ENCODE data around the gene NUTM1. TPM values are rescaled to one million over a fixed set of nuclear protein-coding genes. Genes with fewer than 3 reads are reported as not detected.

Gene NUTM1
- polyA plus RNA-seq, 1 of the 3 experiments (the other 2 are of a cell fraction): not detected

DNA sequence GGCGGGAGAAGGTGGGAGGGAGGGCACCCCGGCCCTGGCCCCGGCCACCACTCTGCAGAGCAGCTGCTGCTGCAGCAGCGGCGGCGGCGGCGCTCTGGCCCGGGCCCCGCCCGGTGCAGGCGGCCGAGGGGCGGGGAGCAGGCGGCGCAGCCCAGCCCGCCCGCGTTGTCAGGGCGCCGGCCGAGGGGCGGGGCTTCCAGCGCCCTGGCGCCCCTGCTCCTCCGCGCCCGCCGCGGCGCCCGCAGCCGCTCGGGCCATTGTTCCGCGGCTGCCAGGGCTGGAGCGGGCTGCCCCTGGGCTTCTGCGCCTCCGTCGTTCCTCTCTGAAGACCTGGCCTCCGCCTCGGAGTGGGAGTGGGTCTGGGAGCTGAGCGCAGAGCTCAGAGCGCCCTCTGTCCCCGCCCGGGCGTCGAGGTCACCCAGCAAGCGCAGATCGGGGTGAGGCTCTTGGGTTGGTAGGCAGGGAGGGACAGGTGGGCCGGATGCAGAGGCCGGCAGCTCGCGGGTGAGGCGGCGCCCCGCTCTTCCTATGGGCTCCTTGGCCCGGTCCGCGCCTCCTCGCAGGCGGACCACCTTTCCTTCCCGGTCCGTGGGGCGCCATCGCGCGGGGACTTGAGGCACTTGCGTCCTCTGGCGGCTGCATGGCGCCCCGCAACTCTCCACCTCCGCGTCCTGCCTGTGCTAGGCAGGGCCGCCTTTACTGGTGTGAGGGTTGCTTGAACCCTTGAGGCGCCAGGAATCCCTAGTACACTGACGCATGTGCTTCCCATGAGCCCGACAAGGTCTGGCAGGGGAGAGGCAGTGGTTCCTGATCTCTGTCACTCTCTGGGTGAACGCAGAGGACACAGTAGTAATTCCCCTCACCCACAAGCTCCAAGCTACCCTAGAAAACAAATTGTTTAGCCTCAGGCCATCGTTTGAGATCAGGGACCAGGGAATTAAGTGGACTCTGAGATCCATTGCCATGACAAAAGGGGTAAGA, 24.3 kb downstream of the NUTM1 start, which contains the start of gene LPCAT4:
Gene LPCAT4, minus strand, starts transcription at position 96 of the 981 bp plus-strand sequence. CDS start 96 bp downstream, outside the sequence.
- under 1% methylated on average over 16 of the region's 80 CpGs for WGBS (ENCODE audit: low lambda C conversion rate)
- Histone ChIP-seq H4K20me1 (ENCODE audit: insufficient read depth) (peaks cover 13% of the 10 kb centered on the region), H3K4me3 (ENCODE audit: low read depth in 2 of 2, low read length in 1 of 2) (peak within 1 kb of the TSS; percentile 74 to 99), H3K36me3 (replicated peaks in 1 of 2; ENCODE audit: control insufficient read depth in 1 of 2, insufficient read depth in 2 of 2, low read length in 1 of 2) (peaks cover 7 to 17% of the 10 kb centered on the region in 2 experiments), H3K4me2 (peak within 1 kb of the TSS; percentile 99), H3K9ac (peak within 1 kb of the TSS; percentile 86), H3K9me3 (no peaks in the 10 kb centered on the region), H3K4me1 (ENCODE audit: control insufficient read depth in 1 of 2, insufficient read depth in 2 of 2, low read depth in 1 of 2, low read length in 1 of 2) (peaks cover 0 to 19% of the 10 kb centered on the region in 2 experiments; a peak in 1 of 4 replicates), H3K9me2 (no peaks in the 10 kb centered on the region), H3K27ac (ENCODE audit: low read depth in 2 of 2, low read length in 1 of 2) (peak within 1 kb of the TSS; percentile 92 to 96), H3F3A (replicated peaks; ENCODE audit: insufficient read depth) (no peaks in the 10 kb centered on the region), H3K27me3 (ENCODE audit: insufficient read depth) (no peaks in the 10 kb centered on the region), H2AFZ (ENCODE audit: low read depth) (peak within 1 kb of the TSS; percentile 96), H3K79me2 (ENCODE audit: insufficient read depth) (peaks cover 24% of the 10 kb centered on the region)
- CTCF ChIA-PET: interaction anchor here (0.6 to 2.7 kb wide), 43 partner anchors 9 to 565 kb away, joined by 3 to 17 read pairs (median 4); partner anchors contain the start of genes EMC4, GOLGA8B, KATNBL1 and NOP10
- peak; percentile 98 for DNase-seq
- POLR2A ChIA-PET: interaction anchor here (1.3 to 2.7 kb wide), 3 partner anchors 25 to 216 kb away, joined by 3 to 19 read pairs (median 16); partner anchors contain the start of genes GOLGA8B, NOP10, NUTM1 and SLC12A6
- TF ChIP-seq JUND (IDR thresholded peaks at IDR 0.05): no peak
- TF ChIP-seq, protein P1, sequence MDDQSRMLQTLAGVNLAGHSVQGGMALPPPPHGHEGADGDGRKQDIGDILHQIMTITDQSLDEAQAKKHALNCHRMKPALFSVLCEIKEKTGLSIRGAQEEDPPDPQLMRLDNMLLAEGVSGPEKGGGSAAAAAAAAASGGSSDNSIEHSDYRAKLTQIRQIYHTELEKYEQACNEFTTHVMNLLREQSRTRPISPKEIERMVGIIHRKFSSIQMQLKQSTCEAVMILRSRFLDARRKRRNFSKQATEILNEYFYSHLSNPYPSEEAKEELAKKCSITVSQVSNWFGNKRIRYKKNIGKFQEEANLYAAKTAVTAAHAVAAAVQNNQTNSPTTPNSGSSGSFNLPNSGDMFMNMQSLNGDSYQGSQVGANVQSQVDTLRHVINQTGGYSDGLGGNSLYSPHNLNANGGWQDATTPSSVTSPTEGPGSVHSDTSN (IDR thresholded peaks at IDR 0.05): 0 out of 2 replicates have a peak, but pooled peaks have one; percentile 3
- no peak for TF ChIP-seq ZBTB33 (IDR thresholded peaks at IDR 0.05; ENCODE audit: borderline replicate concordance, low read depth)
- TF ChIP-seq RFX5 (IDR thresholded peaks at IDR 0.05; ENCODE audit: low read length): no peak
- peak; percentile 82 for TF ChIP-seq POLR2AphosphoS5 (IDR thresholded peaks at IDR 0.05; ENCODE audit: low read depth, low read length)
- TF ChIP-seq NFIC (IDR thresholded peaks at IDR 0.05; ENCODE audit: borderline replicate concordance): no peak
- TF ChIP-seq FOXJ3 (CRISPR knock-in tag; IDR thresholded peaks at IDR 0.05): peak; percentile 45; the same call in 1 of the 2 replicates
- TF ChIP-seq FOXM1 (IDR thresholded peaks at IDR 0.05; ENCODE audit: low read depth): no peak
- TF ChIP-seq ELF1 (IDR thresholded peaks at IDR 0.05): no peak
- no peak for TF ChIP-seq RXRA (IDR thresholded peaks at IDR 0.05; ENCODE audit: borderline replicate concordance, low read depth)
- peak; percentile 38; the same call in 1 of the 2 replicates for TF ChIP-seq NRF1 (IDR thresholded peaks at IDR 0.05; ENCODE audit: low read depth, low read length)
- 0 out of 2 replicates have a peak, but pooled peaks have one; percentile 21 for TF ChIP-seq SIN3A (IDR thresholded peaks at IDR 0.05; ENCODE audit: borderline replicate concordance, low read depth, low read length)
- TF ChIP-seq GATA2 (CRISPR knock-in tag; IDR thresholded peaks at IDR 0.05): no peak
- no peak for TF ChIP-seq EZH2phosphoT487 (IDR thresholded peaks at IDR 0.05; ENCODE audit: borderline replicate concordance, low read depth)
- TF ChIP-seq USF1 (IDR thresholded peaks at IDR 0.05; ENCODE audit: borderline replicate concordance, low read depth): no peak
- TF ChIP-seq, protein P2, sequence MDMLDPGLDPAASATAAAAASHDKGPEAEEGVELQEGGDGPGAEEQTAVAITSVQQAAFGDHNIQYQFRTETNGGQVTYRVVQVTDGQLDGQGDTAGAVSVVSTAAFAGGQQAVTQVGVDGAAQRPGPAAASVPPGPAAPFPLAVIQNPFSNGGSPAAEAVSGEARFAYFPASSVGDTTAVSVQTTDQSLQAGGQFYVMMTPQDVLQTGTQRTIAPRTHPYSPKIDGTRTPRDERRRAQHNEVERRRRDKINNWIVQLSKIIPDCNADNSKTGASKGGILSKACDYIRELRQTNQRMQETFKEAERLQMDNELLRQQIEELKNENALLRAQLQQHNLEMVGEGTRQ (IDR thresholded peaks at IDR 0.05; ENCODE audit: borderline replicate concordance, low read depth, low read length): no peak
- peak; percentile 65 for TF ChIP-seq RAD21 (IDR thresholded peaks at IDR 0.05; ENCODE audit: low read length)
- peak; percentile 31 for TF ChIP-seq CHD2 (IDR thresholded peaks at IDR 0.05; ENCODE audit: low read length, partially characterized antibody)
- TF ChIP-seq RCOR1 (IDR thresholded peaks at IDR 0.05; ENCODE audit: low read length): no peak
- TF ChIP-seq YY1 (IDR thresholded peaks at IDR 0.05; ENCODE audit: low read depth): peak; percentile 61; the same call in 1 of the 2 replicates
- no peak for TF ChIP-seq TCF12 (IDR thresholded peaks at IDR 0.05)
- no peak for TF ChIP-seq REST (IDR thresholded peaks at IDR 0.05; ENCODE audit: low read depth, low read length)
- no peak for TF ChIP-seq EP300 (IDR thresholded peaks at IDR 0.05; ENCODE audit: borderline replicate concordance in 1 of 2, low read depth in 1 of 2, low read length in 1 of 2)
- TF ChIP-seq MEF2A (IDR thresholded peaks at IDR 0.05; ENCODE audit: borderline replicate concordance, low read depth): no peak

Measured in SK-N-SH (cell line).